Panc1 (cell line): ENCODE data around the gene SYCP2.

Source experiments
- POLR2AphosphoS5 ChIP-seq: IDR thresholded peaks from 2 replicates; pipeline ENCODE4 v1.6.1; 2012; ENCODE audit warnings: mild to moderate bottlenecking, low read depth, low read length, moderate library complexity
- SIN3A ChIP-seq: IDR thresholded peaks from 2 replicates; pipeline ENCODE4 v1.6.1; 2012; ENCODE audit warnings: low read depth, mild to moderate bottlenecking, low read length, moderate library complexity, borderline replicate concordance; ENCODE audit not compliant: insufficient read depth
- TCF7L2 ChIP-seq: IDR thresholded peaks from 2 replicates; pipeline ENCODE4 v1.6.1; 2011; ENCODE audit warnings: mild to moderate bottlenecking, low read depth, low read length, inconsistent platforms
- TF ChIP-seq, protein P1 (sequence below): fragments of 450-650 bp; IDR thresholded peaks from 2 replicates; pipeline ENCODE4 v1.5.1; 2017; ENCODE audit warnings: mild to moderate bottlenecking

DNA sequence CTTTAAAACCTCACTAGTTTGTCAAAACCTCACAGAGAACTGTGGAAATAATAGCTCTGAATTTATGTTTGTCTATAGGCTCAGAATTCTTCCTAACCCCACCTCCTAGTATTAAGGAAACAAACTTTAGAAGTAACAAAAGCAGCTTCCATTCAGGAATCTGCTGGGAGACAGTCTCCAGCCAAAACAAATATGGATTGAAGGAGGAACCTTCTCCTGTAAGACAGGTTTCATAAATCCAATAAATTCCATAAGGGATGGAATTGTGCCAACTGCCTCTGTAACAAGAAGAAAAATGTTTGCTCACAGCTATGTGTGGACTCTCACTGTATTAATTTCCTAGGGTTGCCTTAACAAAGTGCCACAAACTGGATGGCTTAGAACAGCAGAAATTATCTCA lies 7.5 kb downstream of the SYCP2 start:
- no peak for TF ChIP-seq POLR2AphosphoS5
- TF ChIP-seq, protein P1, sequence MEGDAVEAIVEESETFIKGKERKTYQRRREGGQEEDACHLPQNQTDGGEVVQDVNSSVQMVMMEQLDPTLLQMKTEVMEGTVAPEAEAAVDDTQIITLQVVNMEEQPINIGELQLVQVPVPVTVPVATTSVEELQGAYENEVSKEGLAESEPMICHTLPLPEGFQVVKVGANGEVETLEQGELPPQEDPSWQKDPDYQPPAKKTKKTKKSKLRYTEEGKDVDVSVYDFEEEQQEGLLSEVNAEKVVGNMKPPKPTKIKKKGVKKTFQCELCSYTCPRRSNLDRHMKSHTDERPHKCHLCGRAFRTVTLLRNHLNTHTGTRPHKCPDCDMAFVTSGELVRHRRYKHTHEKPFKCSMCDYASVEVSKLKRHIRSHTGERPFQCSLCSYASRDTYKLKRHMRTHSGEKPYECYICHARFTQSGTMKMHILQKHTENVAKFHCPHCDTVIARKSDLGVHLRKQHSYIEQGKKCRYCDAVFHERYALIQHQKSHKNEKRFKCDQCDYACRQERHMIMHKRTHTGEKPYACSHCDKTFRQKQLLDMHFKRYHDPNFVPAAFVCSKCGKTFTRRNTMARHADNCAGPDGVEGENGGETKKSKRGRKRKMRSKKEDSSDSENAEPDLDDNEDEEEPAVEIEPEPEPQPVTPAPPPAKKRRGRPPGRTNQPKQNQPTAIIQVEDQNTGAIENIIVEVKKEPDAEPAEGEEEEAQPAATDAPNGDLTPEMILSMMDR, result no peak
- no peak for TF ChIP-seq TCF7L2
- no peak for TF ChIP-seq SIN3A
